GM12878 (cell line): ENCODE results near the gene MAP4K4. TPM values are rescaled to one million over a fixed set of nuclear protein-coding genes. Genes with fewer than 3 reads are reported as not detected.

Experiments used
- ATAC-seq: fragments of 200-7000 bp; cut with Tn5 transposase; 3 replicates; pipeline ENCODE4 v1.9.1; 2020; ENCODE audit warnings: mild to moderate bottlenecking, moderate library complexity
- BruUV-seq: library from RNA; stranded (reverse); fragments of 400-500 nt; replicated peaks from 2 replicates; lab custom pipeline; 2021; lab: Mats Ljungman, UMichigan
- CTCF ChIA-PET: fragments of 300-600 bp; sonication (Branson Sonifier 250); formaldehyde crosslinking; extraction: SDS; loops from one replicate; lab custom pipeline; 2021; ENCODE audit warnings: inconsistent platforms; lab: Yijun Ruan, JAX
- POLR2A ChIA-PET: fragments of 350-600 bp; formaldehyde crosslinking; extraction: SDS; loops from one replicate; lab custom pipeline; 2021; ENCODE audit warnings: inconsistent platforms; lab: Charles Lee
- RAD21 ChIA-PET: fragments of 300-600 bp; sonication (Branson Sonifier 250); formaldehyde crosslinking; loops from one replicate; lab custom pipeline; 2023; ENCODE audit warnings: antibody characterized with exemption; ENCODE audit not compliant: unreplicated experiment; lab: Charles Lee
- SMC1A ChIA-PET: fragments of 300-600 bp; sonication (Branson Sonifier 250); formaldehyde crosslinking; loops from one replicate; lab custom pipeline; 2023; ENCODE audit not compliant: unreplicated experiment, uncharacterized antibody; lab: Charles Lee
- DNase-seq: peaks from one replicate; pipeline ENCODE4 v3.0.0-alpha.2; 2011; ENCODE audit warnings: low read depth, low spot score
- FAIRE-seq: peaks from 3 replicates; lab custom pipeline; 2011; peaks lifted over from hg19 to GRCh38; lab: Jason Lieb, UNC
- H2AFZ ChIP-seq: 2 replicates; pipeline ENCODE4 v1.6.0; 2011; ENCODE audit warnings: low read depth, low read length, control low read depth; ENCODE audit not compliant: control insufficient read depth
- H3K27ac ChIP-seq: 2 replicates; pipeline ENCODE4 v1.5.1; 2011; ENCODE audit warnings: control low read depth; ENCODE audit not compliant: control insufficient read depth, insufficient read depth
- H3K27me3 ChIP-seq, 2 experiments: replicated peaks in 1 of 2; 2 replicates each; pipeline versions ENCODE4 v1.6.0 to v1.6.1; 2011; ENCODE audit warnings: low read length in 1 of 2; ENCODE audit not compliant: control insufficient read depth in 2 of 2, insufficient read depth in 2 of 2
- H3K36me3 ChIP-seq, 2 experiments: 2 replicates each; pipeline ENCODE4 v1.5.1; 2011; ENCODE audit warnings: low read length in 1 of 2; ENCODE audit not compliant: control insufficient read depth in 2 of 2, insufficient read depth in 2 of 2
- H3K4me1 ChIP-seq: 2 replicates; pipeline ENCODE4 v1.6.1; 2011; ENCODE audit warnings: mild to moderate bottlenecking, low read length, moderate library complexity, mixed read lengths; ENCODE audit not compliant: control insufficient read depth, insufficient read depth
- H3K4me2 ChIP-seq: 2 replicates; pipeline ENCODE4 v1.6.0; 2011; ENCODE audit warnings: control low read depth; ENCODE audit not compliant: control insufficient read depth, insufficient read depth
- H3K4me3 ChIP-seq: fragments of 200-600 bp; sonication (generic); 2 replicates; pipeline ENCODE4 v1.5.1; 2016
- H3K79me2 ChIP-seq: 2 replicates; pipeline ENCODE4 v1.6.0; 2011; ENCODE audit warnings: low read length; ENCODE audit not compliant: control insufficient read depth, insufficient read depth
- H3K9ac ChIP-seq: 2 replicates; pipeline ENCODE4 v1.8.0; 2011; ENCODE audit warnings: low read length, control low read depth, mixed read lengths; ENCODE audit not compliant: control insufficient read depth, insufficient read depth
- H3K9me3 ChIP-seq: replicated peaks from 3 replicates; pipeline ENCODE4 v1.5.1; 2011; ENCODE audit warnings: mild to moderate bottlenecking, low read length; ENCODE audit not compliant: control insufficient read depth, insufficient read depth
- H4K20me1 ChIP-seq: 2 replicates; pipeline ENCODE4 v1.6.0; 2011; ENCODE audit not compliant: control insufficient read depth, insufficient read depth
- ASH2L ChIP-seq: fragments of 300-600, 200-600 bp; sonication (generic); IDR thresholded peaks from 2 replicates; pipeline ENCODE4 v1.6.1; 2017; ENCODE audit warnings: low read depth, mild to moderate bottlenecking, borderline replicate concordance
- EGR1 ChIP-seq, 2 experiments: IDR thresholded peaks; 1 replicate in 1 of 2; 2 replicates in 1 of 2; pipeline ENCODE4 v1.6.1; 2011 to 2012; ENCODE audit warnings: low read depth in 2 of 2, low read length in 2 of 2, borderline replicate concordance in 1 of 2, mild to moderate bottlenecking in 1 of 2, moderate library complexity in 1 of 2
- EZH2 ChIP-seq: IDR thresholded peaks from 2 replicates; pipeline ENCODE4 v1.6.1; 2012; ENCODE audit warnings: low read depth, mild to moderate bottlenecking, control low read depth, inconsistent platforms, low read length, borderline replicate concordance; ENCODE audit not compliant: control insufficient read depth
- FOXM1 ChIP-seq: IDR thresholded peaks from 2 replicates; pipeline ENCODE4 v1.6.1; 2012; ENCODE audit warnings: low read depth, mild to moderate bottlenecking, inconsistent platforms, low read length, moderate library complexity
- IKZF2 ChIP-seq, 2 experiments: fragments of 450-650 bp; IDR thresholded peaks; 2 replicates each; pipeline ENCODE4 v1.6.1; 2017; ENCODE audit warnings: mild to moderate bottlenecking in 2 of 2, moderate library complexity in 2 of 2
- MAX ChIP-seq: IDR thresholded peaks from 2 replicates; pipeline ENCODE4 v1.6.1; 2012; ENCODE audit warnings: low read depth, low read length, improper control_type of control experiment
- MEF2B ChIP-seq: fragments of 450-650 bp; IDR thresholded peaks from 2 replicates; pipeline ENCODE4 v1.6.1; 2018; ENCODE audit warnings: mild to moderate bottlenecking, moderate library complexity; ENCODE audit not compliant: partially characterized antibody, poor library complexity, severe bottlenecking
- NFXL1 ChIP-seq: fragments of 450-650 bp; IDR thresholded peaks from 2 replicates; pipeline ENCODE4 v1.6.1; 2017; ENCODE audit warnings: antibody characterized with exemption, mild to moderate bottlenecking, borderline replicate concordance
- NR2F1 ChIP-seq: fragments of 450-650 bp; conservative IDR thresholded peaks from 2 replicates; pipeline ENCODE4 v1.6.1; 2017; ENCODE audit warnings: mild to moderate bottlenecking
- POU2F2 ChIP-seq: IDR thresholded peaks from 3 replicates; pipeline ENCODE4 v1.6.1; 2011; ENCODE audit warnings: low read depth, mild to moderate bottlenecking, low read length, borderline replicate concordance
- RBBP5 ChIP-seq: fragments of 200-600 bp; sonication (generic); conservative IDR thresholded peaks from 2 replicates; pipeline ENCODE4 v1.6.1; 2016
- RELB ChIP-seq: fragments of 450-650 bp; IDR thresholded peaks from 2 replicates; pipeline ENCODE4 v1.6.1; 2017; ENCODE audit warnings: low read depth, mild to moderate bottlenecking, moderate library complexity
- RUNX3 ChIP-seq: IDR thresholded peaks from 2 replicates; pipeline ENCODE4 v1.6.1; 2012; ENCODE audit warnings: low read length, inconsistent platforms
- SKIL ChIP-seq: fragments of 450-650 bp; IDR thresholded peaks from 2 replicates; pipeline ENCODE4 v1.6.1; 2017; ENCODE audit warnings: mild to moderate bottlenecking, low read depth, inconsistent platforms; ENCODE audit not compliant: poor library complexity, severe bottlenecking
- TBL1XR1 ChIP-seq: IDR thresholded peaks from 2 replicates; pipeline ENCODE4 v1.6.1; 2012; ENCODE audit warnings: low read depth, low read length, improper control_type of control experiment
- ZNF687 ChIP-seq: fragments of 450-650 bp; IDR thresholded peaks from 2 replicates; pipeline ENCODE4 v1.6.1; 2017; ENCODE audit warnings: mild to moderate bottlenecking, moderate library complexity
- WGBS: methylation state at CpG from one replicate; pipeline ENCODE4 v1.1.6; 2016; ENCODE audit warnings: low lambda C conversion rate; ENCODE audit not compliant: insufficient replicate concordance, insufficient coverage; ENCODE audit errors: missing lambda C conversion rate; 5-methylcytosine and 5-hydroxymethylcytosine counted together
- in situ Hi-C: fragments of 300-500 bp; cut with MboI; formaldehyde crosslinking; loops from 9 replicates; pipeline ENCODE4 v1.14.3; 2018; ENCODE audit warnings: mixed read lengths
- intact Hi-C: fragments of 100-400 bp; cut with micrococcal nuclease; formaldehyde crosslinking; loops from one replicate; pipeline ENCODE4 v1.14.2; 2022; ENCODE audit not compliant: unreplicated experiment
- polyA plus RNA-seq, 11 experiments: library from polyadenylated mRNA; depleted of rRNA in 4 of 11; unstranded in 6 of 11; stranded (reverse) in 5 of 11; fragments of >200 nt; fragmentation: Nextera tagmentation in 4 of 11; fragmentation: Illumina TruSeq in 1 of 11; extraction: Ambion mirVana in 4 of 11; extraction: Trizol in 1 of 11; gene quantifications; 1 replicate in 1 of 11; 2 replicates in 10 of 11; pipeline versions ENCODE4 v1.2.1 to v1.2.3, GENCODE V29; 2011 to 2016; ENCODE audit warnings: inconsistent platforms in 2 of 11, missing spikeins in 2 of 11, low read depth in 1 of 11
- total RNA-seq, 4 experiments: library from RNA; depleted of rRNA in 3 of 4; stranded (reverse); fragments of >200 nt in 3 of 4; fragmentation: Illumina TruSeq in 1 of 4; extraction: Trizol in 1 of 4; gene quantifications; 2 replicates each; pipeline versions ENCODE4 v1.2.1 to v1.2.3, GENCODE V29; 2013 to 2021

MAP4K4 gene
- total and polyA plus RNA-seq, 10 of the 15 experiments (the other 5 are each of a cell fraction or from before 2014, with no cell fraction given), result 1.9 to 50.4 (median 9.7) TPM

- no peak overlapping the region for H2AFZ ChIP-seq
- ChIA-PET POLR2A (no interaction called here), CTCF (interaction anchor here (1.4 kb wide), 1 partner anchor 18 kb away, joined by 4 read pairs; no protein-coding TSS in a partner anchor), RAD21 (no interaction called here), SMC1A (interaction anchor here (1.0 to 3.7 kb wide), 5 partner anchors 11 to 63 kb away, joined by 3 to 21 read pairs (median 7); no protein-coding TSS in a partner anchor)
- H3K4me1 ChIP-seq, result peaks cover 17% of the 10 kb centered on the region
- 0% methylated on average over 1 of the region's 1 CpG for WGBS
- H3K9ac ChIP-seq, result no peak overlapping the region
- H3K27ac ChIP-seq, result no peak overlapping the region
- H3K27me3 ChIP-seq, result no peaks in the 10 kb centered on the region
- FAIRE-seq (peak; percentile 35), DNase-seq (peak; percentile 27), ATAC-seq (peak; percentile 71)
- peak overlapping the region; percentile 27; the same call in 1 of the 2 replicates for H3K4me2 ChIP-seq
- no peaks in the 10 kb centered on the region for H3K79me2 ChIP-seq
- H3K4me3 ChIP-seq, result no peak overlapping the region
- H4K20me1 ChIP-seq, result no peaks in the 10 kb centered on the region
- no TSS peak for BruUV-seq
- intact Hi-C loops, result no loop called here
- in situ Hi-C loops, result no loop called here
- no peaks in the 10 kb centered on the region; the same call in 2 of the 3 replicates for H3K9me3 ChIP-seq
- H3K36me3 ChIP-seq, result no peaks in the 10 kb centered on the region
- TF ChIP-seq RELB (0 out of 2 replicates have a peak, but pooled peaks have one; percentile 19), MEF2B (no peak), SKIL (peak; percentile 73), RUNX3 (peak; percentile 59), ASH2L (no peak), NR2F1 (0 out of 2 replicates have a peak, but pooled peaks have one; percentile 43), IKZF2 (IDR thresholded peaks at IDR 0.05) (peak; percentile 57 to 61), TBL1XR1 (peak; percentile 58; the same call in 1 of the 2 replicates), POU2F2 (peak; percentile 96), RBBP5 (no peak), EGR1 (IDR thresholded peaks at IDR 0.05; ENCODE audit: borderline replicate concordance in 1 of 2, low read depth in 2 of 2, low read length in 2 of 2) (no peak), EZH2 (no peak), ZNF687 (no peak), FOXM1 (no peak), NFXL1 (no peak), MAX (no peak)
Observed at GRCh38 chr2:101706819-101707177, 9.3 kb downstream of the MAP4K4 start.
